Mammary epithelial cell (primary cell): ENCODE results near the gene HCN1.

Experiments
- CTCF ChIP-seq, 2 donors: IDR thresholded peaks in 1 of 2; conservative IDR thresholded peaks in 1 of 2; 2 replicates each; pipeline ENCODE4 v1.5.1; 2011 to 2012; ENCODE audit warnings: inconsistent platforms in 2 of 2, low read length in 2 of 2, mild to moderate bottlenecking in 2 of 2, control low read depth in 1 of 2, low read depth in 1 of 2; ENCODE audit not compliant: insufficient read depth in 1 of 2; ENCODE audit errors: extremely low read depth in 1 of 2
- EZH2 ChIP-seq: IDR thresholded peaks from 2 replicates; pipeline ENCODE4 v1.6.1; 2012; ENCODE audit warnings: low read length, inconsistent platforms, borderline replicate concordance

DNA sequence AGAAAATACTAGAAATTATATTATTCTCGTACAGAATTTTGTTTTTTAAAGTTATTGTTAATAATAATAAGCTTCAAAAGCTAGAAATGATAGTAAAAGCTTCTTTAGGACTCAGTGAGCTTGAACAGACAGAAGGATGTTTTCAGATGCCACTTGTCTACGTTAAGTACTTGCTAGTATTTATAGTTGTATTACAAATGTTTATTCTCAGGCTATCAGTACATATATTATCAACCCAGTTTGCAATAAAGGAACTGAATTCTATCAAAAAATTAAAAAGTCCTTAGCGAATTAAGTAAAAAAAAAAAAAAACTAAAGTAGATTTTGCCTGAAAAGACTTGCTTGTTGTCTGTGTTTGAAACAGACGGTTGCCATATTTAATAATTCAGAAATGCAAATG, 23.9 kb downstream of the HCN1 start:
- TF ChIP-seq CTCF (conservative IDR thresholded peaks at IDR 0.05 in 1 of 2, IDR thresholded peaks at IDR 0.05 in 1 of 2; ENCODE audit: extremely low read depth in 1 of 2, insufficient read depth in 1 of 2, low read depth in 1 of 2, low read length in 2 of 2) (no peak), EZH2 (no peak)
